AG09319 (cell line): Measurements from ENCODE around the gene NEDD4L.

Experiments
- DNase-seq: peaks from one replicate; pipeline ENCODE4 v3.0.0-alpha.2; 2010; ENCODE audit warnings: low read depth; ENCODE audit errors: extremely low read depth
- TF ChIP-seq, protein P1 (sequence below): IDR thresholded peaks from 2 replicates; pipeline ENCODE4 v1.5.1; 2011; ENCODE audit warnings: low read depth, mild to moderate bottlenecking, inconsistent platforms, low read length, moderate library complexity

The NEDD4L gene

DNA sequence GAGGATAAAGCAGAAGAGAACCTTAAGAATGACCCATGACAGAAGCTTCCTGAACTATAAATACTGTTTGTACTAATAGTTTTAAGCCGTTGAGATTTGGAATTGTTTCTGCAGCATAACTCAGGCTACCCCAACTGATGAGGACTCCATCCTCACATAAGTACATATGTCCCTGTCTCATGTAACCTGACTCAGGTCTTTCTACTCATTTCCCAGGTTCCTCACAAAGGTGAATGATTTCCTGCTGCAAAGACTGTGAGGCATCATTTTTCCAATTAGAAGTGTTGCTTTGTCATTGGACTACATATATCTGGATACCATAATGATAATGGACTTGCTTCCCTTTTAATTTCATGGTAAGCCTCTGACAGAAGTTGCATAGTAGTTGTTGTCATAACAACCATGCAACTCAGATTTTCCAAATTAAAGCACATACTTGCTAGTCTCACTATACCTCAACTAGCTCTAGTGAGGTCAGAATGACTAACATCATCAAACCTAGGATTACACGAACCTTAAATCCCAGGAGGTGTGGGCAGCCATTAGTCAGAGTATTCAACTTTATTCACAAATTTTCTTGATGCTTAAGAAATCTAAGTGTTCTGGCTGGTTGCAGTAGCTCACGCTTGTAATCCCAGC is 38.0 kb upstream of the NEDD4L start:
- TF ChIP-seq, protein P1, sequence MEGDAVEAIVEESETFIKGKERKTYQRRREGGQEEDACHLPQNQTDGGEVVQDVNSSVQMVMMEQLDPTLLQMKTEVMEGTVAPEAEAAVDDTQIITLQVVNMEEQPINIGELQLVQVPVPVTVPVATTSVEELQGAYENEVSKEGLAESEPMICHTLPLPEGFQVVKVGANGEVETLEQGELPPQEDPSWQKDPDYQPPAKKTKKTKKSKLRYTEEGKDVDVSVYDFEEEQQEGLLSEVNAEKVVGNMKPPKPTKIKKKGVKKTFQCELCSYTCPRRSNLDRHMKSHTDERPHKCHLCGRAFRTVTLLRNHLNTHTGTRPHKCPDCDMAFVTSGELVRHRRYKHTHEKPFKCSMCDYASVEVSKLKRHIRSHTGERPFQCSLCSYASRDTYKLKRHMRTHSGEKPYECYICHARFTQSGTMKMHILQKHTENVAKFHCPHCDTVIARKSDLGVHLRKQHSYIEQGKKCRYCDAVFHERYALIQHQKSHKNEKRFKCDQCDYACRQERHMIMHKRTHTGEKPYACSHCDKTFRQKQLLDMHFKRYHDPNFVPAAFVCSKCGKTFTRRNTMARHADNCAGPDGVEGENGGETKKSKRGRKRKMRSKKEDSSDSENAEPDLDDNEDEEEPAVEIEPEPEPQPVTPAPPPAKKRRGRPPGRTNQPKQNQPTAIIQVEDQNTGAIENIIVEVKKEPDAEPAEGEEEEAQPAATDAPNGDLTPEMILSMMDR, result no peak
- DNase-seq, result peak; percentile 16

DNA sequence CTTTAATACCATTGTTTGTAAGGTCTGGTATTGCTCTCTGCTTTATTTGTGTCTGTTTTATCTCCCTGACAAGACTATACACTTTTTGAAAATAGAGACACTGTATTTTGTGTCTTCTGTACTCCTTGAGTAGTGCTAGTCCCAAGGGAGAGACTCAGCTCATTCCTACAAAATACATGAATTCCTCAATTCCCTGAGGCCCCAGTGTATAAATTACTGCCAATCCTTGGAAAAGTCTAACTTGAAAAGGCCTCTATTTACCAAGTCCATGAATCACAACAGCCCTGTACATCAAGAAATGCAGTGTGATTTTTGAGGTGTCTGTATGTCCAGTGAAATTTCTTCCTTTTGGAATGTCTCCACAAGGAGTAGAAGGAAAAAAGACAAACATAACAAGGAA is 34.9 kb upstream of the NEDD4L start:
- DNase-seq, result no peak
- TF ChIP-seq, protein P1, result no peak

DNA sequence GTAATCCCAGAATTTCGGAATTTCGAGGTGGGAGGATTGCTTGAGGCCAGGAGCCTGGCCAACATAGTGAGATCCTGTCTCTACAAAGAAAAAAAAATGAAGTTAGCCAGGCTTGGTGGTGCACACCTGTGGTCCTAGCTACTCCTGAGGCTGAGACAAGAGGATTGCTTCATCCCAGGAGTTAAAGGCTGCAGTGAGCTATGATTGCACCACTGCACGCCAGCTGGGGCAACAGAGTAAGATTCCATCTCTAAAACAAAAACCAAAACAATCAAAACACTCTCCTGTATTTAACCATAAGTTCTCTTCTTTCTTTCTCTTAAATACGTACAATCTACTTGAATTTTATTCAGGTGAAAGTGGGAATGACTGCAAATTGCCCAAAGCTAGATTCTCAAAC is 33.8 kb upstream of the NEDD4L start:
- no peak for DNase-seq
- TF ChIP-seq, protein P1, result no peak

DNA sequence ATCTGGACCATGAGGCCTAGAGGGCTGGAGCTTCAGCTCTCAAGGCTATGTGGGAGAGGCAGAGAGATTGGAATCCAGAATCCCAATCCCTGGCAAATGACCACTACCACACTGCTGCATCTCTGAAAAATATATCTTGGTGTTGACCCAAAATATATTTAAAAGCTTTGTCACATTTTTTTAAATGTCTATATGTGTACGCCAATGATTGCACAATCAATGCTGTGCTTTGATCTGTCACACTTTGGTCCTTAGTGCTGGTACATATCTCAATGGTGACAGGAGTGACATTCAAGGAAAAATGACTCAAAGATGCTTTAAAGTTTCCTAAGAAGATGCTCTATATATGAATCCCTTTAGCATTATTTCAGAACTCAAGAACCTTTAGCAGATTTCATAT is 31.7 kb upstream of the NEDD4L start:
- TF ChIP-seq, protein P1, result no peak
- no peak for DNase-seq

DNA sequence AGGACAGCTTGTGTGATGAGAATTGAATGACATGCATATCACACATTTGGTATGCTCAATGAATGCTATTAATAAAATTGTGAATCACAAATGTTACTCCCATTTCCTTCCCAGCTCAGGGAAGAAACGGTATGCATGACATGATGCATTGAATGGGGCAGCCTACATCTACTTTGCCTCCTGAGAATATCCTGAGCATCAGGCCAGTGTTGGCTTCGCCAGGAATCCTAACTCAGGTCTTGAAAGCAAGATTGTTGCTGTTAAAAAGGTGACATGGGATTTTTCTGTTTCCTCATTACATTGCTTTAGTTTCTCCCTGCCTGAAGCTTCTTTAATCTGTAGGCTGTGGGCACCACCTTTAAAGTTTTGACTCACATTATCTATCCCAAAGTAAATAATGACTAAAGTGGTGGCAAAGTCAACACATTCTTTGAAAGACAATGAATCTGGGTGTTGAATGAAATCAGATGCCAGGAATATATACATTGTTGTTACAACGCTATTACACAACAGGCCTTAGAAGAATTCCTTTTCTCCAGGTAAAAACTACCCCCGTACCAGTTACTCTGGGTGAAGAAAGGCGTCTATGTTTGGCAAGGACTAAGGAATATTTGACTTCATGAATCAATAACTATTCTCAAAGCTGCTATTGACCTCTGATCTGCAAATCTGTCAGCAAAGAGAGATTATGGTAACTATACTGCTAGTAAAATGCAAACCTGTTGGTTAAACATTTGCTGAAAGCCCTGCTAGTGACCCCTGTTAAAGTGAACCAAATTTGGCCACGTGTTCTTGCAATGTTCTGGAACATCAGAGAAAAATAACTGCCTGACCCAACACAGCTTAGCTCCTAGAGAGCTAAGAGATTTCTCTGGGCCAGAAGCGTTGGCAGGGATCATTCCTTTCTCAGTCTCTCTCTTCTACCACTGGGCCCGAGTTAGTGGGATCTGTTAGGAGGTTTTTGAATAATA is 30.5 kb upstream of the NEDD4L start:
- TF ChIP-seq, protein P1, result no peak
- DNase-seq, result no peak

DNA sequence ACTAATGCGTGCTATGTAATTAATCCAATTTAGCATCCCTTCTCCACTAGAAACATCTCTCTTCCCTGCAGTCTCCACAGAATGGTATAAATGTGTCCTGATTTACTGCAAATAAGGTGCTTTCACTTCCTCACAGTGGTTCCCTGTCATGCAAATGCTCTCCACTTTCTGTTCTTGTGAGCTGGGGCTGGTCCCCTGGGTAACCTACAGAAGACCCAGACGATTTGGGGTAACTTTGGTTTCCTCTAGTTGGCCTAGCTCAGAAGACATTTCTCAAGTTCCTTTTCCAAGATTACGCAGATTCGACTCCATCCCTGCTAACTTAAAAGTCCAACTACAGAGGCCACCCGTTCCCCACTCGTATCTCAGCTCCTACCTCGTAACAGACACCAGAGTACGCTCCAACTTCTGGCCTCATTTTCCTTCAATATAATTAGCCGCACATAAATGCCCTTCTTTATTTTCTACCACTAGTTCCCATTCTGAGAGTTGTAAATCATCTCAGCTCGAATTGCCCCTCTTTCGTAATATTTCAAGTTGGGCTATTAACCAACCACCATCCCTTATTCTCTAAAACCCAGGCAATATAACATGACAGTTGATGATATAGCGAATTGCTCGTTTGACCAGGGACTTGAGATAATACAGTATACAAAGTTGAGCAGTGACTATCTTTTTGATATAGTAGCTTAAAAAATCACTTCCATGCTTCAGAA is 28.8 kb upstream of the NEDD4L start:
- no peak for DNase-seq
- TF ChIP-seq, protein P1, result no peak
